ENCODE measurements around the gene ZNF646. TPM values are rescaled to one million over a fixed set of nuclear protein-coding genes. Genes with fewer than 3 reads are reported as not detected.

The ZNF646 gene
- total and polyA plus RNA-seq, 2 of the 13 experiments (the other 11 are each of a cell fraction or from before 2014, with no cell fraction given) = 3.4 to 10.9 TPM

DNA sequence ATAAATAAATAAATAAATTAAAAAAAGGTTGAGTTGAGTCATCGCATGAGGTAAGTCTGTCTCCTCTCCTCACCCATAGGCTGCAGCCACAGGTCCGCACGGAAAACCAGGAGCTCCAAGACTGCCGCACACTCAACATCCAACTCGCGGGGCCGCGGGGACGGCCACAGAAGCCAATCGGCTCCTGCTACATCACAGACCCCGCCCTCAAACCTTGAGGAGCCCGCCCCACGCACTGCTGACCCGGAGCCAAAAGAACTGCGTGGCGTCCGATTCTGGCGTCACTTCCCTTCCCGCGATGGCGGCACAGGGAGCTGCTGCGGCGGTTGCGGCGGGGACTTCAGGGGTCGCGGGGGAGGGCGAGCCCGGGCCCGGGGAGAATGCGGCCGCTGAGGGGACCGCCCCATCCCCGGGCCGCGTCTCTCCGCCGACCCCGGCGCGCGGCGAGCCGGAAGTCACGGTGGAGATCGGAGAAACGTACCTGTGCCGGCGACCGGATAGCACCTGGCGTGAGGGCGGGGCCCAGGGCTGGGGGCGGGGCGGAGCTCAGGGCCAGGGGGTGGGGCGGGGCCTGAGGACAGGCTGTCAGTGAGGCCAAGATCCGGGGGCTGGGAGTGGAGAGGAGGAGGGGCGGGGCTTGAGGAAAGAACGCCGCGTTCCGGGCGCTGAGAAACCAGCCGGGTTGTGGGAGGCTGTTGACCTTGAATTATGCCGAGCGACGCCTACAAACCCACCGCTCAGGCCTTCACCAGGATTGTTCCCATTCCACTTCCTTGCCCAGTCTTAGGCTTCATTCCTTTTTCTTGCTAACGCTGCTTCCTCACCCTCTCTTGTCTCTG, 43.4 kb downstream of the ZNF646 start, which contains the start of gene KAT8 (continued):
- TF ChIP-seq, protein P1, sequence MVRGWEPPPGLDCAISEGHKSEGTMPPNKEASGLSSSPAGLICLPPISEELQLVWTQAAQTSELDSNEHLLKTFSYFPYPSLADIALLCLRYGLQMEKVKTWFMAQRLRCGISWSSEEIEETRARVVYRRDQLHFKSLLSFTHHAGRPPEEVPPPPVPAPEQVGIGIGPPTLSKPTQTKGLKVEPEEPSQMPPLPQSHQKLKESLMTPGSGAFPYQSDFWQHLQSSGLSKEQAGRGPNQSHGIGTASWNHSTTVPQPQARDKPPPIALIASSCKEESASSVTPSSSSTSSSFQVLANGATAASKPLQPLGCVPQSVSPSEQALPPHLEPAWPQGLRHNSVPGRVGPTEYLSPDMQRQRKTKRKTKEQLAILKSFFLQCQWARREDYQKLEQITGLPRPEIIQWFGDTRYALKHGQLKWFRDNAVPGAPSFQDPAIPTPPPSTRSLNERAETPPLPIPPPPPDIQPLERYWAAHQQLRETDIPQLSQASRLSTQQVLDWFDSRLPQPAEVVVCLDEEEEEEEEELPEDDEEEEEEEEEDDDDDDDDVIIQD (CRISPR knock-in tag; IDR thresholded peaks at IDR 0.05; ENCODE audit: low read depth) = peak; percentile 66; the same call in 1 of the 2 replicates
- TF ChIP-seq RAD21 (CRISPR knock-in tag; IDR thresholded peaks at IDR 0.05) = peak; percentile 24; the same call in 1 of the 2 replicates
- no peak; the same call in 1 of the 2 replicates for TF ChIP-seq CAMTA2 (CRISPR knock-in tag; IDR thresholded peaks at IDR 0.05; ENCODE audit: borderline replicate concordance)
- TF ChIP-seq, protein P2, sequence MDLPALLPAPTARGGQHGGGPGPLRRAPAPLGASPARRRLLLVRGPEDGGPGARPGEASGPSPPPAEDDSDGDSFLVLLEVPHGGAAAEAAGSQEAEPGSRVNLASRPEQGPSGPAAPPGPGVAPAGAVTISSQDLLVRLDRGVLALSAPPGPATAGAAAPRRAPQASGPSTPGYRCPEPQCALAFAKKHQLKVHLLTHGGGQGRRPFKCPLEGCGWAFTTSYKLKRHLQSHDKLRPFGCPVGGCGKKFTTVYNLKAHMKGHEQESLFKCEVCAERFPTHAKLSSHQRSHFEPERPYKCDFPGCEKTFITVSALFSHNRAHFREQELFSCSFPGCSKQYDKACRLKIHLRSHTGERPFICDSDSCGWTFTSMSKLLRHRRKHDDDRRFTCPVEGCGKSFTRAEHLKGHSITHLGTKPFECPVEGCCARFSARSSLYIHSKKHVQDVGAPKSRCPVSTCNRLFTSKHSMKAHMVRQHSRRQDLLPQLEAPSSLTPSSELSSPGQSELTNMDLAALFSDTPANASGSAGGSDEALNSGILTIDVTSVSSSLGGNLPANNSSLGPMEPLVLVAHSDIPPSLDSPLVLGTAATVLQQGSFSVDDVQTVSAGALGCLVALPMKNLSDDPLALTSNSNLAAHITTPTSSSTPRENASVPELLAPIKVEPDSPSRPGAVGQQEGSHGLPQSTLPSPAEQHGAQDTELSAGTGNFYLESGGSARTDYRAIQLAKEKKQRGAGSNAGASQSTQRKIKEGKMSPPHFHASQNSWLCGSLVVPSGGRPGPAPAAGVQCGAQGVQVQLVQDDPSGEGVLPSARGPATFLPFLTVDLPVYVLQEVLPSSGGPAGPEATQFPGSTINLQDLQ (CRISPR knock-in tag; IDR thresholded peaks at IDR 0.05) = 0 out of 2 replicates have a peak, but pooled peaks have one; percentile 46
- no peak for TF ChIP-seq HES4 (CRISPR knock-in tag; IDR thresholded peaks at IDR 0.05; ENCODE audit: borderline replicate concordance)
- TF ChIP-seq ZNF704 (CRISPR knock-in tag; IDR thresholded peaks at IDR 0.05; ENCODE audit: borderline replicate concordance) = peak; percentile 88
- no peak for TF ChIP-seq ZMYM2 (CRISPR knock-in tag; IDR thresholded peaks at IDR 0.05)
- no peak for TF ChIP-seq SMC3 (IDR thresholded peaks at IDR 0.05; ENCODE audit: low read length)
- TF ChIP-seq ZNF503 (CRISPR knock-in tag; IDR thresholded peaks at IDR 0.05) = peak; percentile 72; the same call in 1 of the 2 replicates
- peak in 1 of 2 experiments; percentile 87; a peak in 2 of 4 replicates for TF ChIP-seq ATF4 (CRISPR knock-in tag; IDR thresholded peaks at IDR 0.05)
- no peak for TF ChIP-seq RAD51 (IDR thresholded peaks at IDR 0.05; ENCODE audit: borderline replicate concordance)
- no peak for TF ChIP-seq MLXIP (CRISPR knock-in tag; IDR thresholded peaks at IDR 0.05; ENCODE audit: borderline replicate concordance)
- TF ChIP-seq ZNF598 (CRISPR knock-in tag; IDR thresholded peaks at IDR 0.05; ENCODE audit: borderline replicate concordance) = peak; percentile 84
- TF ChIP-seq, protein P3, sequence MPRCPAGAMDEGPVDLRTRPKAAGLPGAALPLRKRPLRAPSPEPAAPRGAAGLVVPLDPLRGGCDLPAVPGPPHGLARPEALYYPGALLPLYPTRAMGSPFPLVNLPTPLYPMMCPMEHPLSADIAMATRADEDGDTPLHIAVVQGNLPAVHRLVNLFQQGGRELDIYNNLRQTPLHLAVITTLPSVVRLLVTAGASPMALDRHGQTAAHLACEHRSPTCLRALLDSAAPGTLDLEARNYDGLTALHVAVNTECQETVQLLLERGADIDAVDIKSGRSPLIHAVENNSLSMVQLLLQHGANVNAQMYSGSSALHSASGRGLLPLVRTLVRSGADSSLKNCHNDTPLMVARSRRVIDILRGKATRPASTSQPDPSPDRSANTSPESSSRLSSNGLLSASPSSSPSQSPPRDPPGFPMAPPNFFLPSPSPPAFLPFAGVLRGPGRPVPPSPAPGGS (CRISPR knock-in tag; IDR thresholded peaks at IDR 0.05) = peak; percentile 52; the same call in 1 of the 2 replicates
